ENCODE data around the gene CCNT2.

CCNT2 gene

DNA sequence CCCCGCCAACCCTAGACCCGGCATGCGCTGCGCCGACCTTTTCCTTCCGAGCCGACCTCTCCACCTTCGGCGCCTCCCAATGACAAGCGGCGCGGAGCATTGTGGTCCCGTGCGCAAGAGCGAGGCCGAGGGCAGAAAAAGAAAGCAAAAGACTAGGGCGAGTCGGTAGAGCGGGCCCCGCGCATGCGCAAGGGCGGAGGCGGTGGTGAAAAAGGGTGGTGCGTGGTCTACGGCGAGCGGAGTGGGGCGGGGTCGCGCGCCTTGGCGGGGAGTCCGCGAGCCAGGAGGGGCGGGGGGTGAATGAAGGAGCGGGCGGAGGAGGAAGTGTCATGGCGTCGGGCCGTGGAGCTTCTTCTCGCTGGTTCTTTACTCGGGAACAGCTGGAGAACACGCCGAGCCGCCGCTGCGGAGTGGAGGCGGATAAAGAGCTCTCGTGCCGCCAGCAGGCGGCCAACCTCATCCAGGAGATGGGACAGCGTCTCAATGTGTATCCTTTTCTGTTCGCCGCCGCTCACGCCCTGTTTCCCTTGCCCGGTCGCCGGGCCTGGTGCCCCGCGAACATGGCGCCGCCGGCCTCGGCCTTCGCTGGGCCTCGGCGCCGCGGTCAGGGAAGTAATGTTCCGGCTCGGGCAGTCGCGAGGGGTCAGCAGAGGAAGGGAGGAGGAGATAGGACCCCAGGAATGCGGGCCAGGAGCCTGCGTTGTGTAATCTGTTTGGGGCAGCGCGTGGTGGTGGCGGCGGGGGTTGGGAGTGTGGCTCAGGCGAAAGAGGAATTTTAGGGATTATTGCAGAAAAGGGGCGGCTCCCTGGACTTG is at the start of gene CCNT2:
CCNT2 (plus strand) TSS at position 297 of the 815 bp plus-strand sequence; CDS start at position 330, 33 bp downstream.
- H3K4me3 ChIP-seq (replicated peaks in 1 of 2; ENCODE audit: low read depth in 2 of 2, low read length in 2 of 2): peak within 1 kb of the TSS; percentile 82 to 93
- DNase-seq (ENCODE audit: low read depth in 2 of 2): peak; percentile 99 to 100
- TF ChIP-seq, protein P1, sequence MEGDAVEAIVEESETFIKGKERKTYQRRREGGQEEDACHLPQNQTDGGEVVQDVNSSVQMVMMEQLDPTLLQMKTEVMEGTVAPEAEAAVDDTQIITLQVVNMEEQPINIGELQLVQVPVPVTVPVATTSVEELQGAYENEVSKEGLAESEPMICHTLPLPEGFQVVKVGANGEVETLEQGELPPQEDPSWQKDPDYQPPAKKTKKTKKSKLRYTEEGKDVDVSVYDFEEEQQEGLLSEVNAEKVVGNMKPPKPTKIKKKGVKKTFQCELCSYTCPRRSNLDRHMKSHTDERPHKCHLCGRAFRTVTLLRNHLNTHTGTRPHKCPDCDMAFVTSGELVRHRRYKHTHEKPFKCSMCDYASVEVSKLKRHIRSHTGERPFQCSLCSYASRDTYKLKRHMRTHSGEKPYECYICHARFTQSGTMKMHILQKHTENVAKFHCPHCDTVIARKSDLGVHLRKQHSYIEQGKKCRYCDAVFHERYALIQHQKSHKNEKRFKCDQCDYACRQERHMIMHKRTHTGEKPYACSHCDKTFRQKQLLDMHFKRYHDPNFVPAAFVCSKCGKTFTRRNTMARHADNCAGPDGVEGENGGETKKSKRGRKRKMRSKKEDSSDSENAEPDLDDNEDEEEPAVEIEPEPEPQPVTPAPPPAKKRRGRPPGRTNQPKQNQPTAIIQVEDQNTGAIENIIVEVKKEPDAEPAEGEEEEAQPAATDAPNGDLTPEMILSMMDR (IDR thresholded peaks at IDR 0.05; ENCODE audit: low read depth, low read length): no peak

DNA sequence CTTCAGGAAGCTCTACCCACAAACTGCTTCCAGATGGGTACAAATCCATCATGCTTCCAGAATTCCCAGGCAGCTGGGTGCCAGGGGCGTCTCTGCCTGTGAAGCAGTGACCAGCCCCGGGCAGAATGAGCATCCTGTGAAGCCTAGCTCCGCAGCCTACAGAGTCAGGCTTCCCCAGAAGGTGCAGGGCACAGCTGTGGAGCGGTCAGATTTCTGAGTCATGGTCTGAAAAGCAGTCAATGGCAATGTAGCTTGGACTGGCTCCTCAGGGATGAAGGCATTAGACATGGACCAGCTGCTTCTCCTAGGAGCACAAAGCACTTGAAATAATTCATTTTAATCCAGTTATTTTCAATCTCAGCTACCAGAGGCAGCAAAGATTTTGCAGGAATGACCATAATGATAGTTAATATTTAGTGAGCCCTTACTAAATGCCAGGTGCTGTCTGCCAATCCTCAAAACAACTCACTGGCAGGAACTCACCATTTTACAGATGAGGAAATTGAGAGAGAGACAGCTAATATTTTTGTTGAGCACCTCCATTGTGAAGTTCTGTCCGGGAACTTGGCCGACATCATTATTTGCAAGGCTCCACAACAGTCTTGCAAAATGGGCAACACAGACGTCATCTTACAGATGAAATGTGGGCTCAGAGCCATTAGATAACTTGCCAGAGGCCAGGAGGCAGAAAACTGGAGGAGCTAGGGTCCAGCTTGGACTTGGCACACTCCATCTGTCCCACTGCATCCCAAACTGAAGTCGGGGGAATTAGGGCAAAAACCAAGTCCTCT is 48.5 kb upstream of the CCNT2 start:
- peak; percentile 34 to 62 for DNase-seq (ENCODE audit: low read depth in 2 of 2)
- H3K4me3 ChIP-seq (replicated peaks in 1 of 2; ENCODE audit: low read depth in 2 of 2, low read length in 2 of 2): no peak overlapping the region
- TF ChIP-seq, protein P1 (IDR thresholded peaks at IDR 0.05; ENCODE audit: low read depth, low read length): no peak

DNA sequence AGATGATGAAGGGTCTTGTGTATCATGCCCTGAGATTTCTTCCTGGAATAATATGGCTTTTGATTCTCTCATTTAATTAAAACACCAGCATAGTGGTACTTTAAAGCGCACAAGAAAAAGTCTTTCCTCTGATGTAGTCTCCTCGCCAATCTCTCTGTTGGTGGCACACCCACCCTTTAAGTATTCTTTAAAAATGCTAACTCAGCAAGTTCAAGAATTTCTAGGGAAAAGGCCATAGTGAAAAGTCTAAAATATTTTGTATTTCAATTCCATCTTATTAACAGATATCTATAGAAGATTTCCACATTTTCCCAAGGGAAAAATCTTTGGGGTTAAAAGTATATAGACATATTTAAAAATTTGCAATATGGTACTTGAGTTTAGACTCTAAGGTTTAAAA is 45.5 kb upstream of the CCNT2 start:
- TF ChIP-seq, protein P1 (IDR thresholded peaks at IDR 0.05; ENCODE audit: low read depth, low read length): no peak
- no peak overlapping the region for H3K4me3 ChIP-seq (replicated peaks in 1 of 2; ENCODE audit: low read depth in 2 of 2, low read length in 2 of 2)
- no peak for DNase-seq (ENCODE audit: low read depth in 2 of 2)

GRCh38 chr2:134875309-134875708 is 43.3 kb upstream of the CCNT2 start:
- H3K4me3 ChIP-seq (replicated peaks in 1 of 2; ENCODE audit: low read depth in 2 of 2, low read length in 2 of 2): no peak overlapping the region
- TF ChIP-seq, protein P1 (IDR thresholded peaks at IDR 0.05; ENCODE audit: low read depth, low read length): no peak
- DNase-seq (ENCODE audit: low read depth in 2 of 2): peak in 1 of 2 donors; percentile 40

GRCh38 chr2:134882773-134883172 is 35.8 kb upstream of the CCNT2 start:
- H3K4me3 ChIP-seq (replicated peaks in 1 of 2; ENCODE audit: low read depth in 2 of 2, low read length in 2 of 2): no peak overlapping the region
- DNase-seq (ENCODE audit: low read depth in 2 of 2): no peak
- TF ChIP-seq, protein P1 (IDR thresholded peaks at IDR 0.05; ENCODE audit: low read depth, low read length): no peak

- no peak for DNase-seq (ENCODE audit: low read depth in 2 of 2)
- H3K4me3 ChIP-seq (replicated peaks in 1 of 2; ENCODE audit: low read depth in 2 of 2, low read length in 2 of 2): no peak overlapping the region
- TF ChIP-seq, protein P1 (IDR thresholded peaks at IDR 0.05; ENCODE audit: low read depth, low read length): no peak
Observed at GRCh38 chr2:134883552-134884293, 34.9 kb upstream of the CCNT2 start.
